SH-SY5Y (cell line): ENCODE results near the gene GMCL2.

Experiments used
- GATA2 ChIP-seq: IDR thresholded peaks from 2 replicates; pipeline ENCODE4 v1.6.1; 2011; ENCODE audit warnings: mild to moderate bottlenecking, low read depth, low read length
- GATA3 ChIP-seq: IDR thresholded peaks from 2 replicates; pipeline ENCODE4 v1.6.1; 2011; ENCODE audit warnings: low read depth, mild to moderate bottlenecking, low read length, moderate library complexity

The GMCL2 gene, protein sequence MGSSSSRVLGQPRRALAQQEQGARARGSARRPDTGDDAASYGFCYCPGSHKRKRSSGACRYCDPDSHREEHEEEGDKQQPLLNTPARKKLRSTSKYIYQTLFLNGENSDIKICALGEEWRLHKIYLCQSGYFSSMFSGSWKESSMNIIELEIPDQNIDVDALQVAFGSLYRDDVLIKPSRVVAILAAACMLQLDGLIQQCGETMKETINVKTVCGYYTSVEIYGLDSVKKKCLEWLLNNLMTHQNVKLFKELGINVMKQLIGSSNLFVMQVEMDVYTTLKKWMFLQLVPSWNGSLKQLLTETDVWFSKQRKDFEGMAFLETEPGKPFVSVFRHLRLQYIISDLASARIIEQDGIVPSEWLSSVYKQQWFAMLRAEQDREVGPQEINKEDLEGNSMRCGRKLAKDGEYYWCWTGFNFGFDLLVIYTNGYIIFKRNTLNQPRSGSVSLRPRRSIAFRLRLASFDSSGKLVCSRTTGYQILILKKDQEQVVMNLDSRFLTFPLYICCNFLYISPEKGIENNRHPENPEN

DNA sequence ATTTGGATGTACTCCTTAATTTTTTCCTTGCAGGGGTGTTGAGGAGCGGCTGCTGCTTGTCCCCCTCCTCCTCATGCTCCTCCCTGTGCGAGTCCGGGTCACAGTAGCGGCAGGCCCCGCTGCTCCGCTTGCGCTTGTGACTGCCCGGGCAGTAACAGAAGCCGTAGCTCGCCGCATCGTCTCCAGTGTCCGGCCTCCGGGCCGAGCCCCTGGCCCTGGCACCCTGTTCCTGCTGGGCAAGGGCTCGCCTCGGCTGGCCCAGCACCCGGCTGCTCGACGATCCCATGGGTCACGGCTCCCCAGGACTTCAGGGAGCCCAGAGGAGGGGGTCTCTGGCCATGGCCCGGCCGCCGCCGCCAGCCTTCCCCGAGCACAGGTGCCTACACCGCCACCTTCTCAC, at the start of gene GMCL2:
Gene GMCL2 (minus strand): TSS at position 358 of the 400 bp plus-strand sequence. CDS start 72 bp downstream, at position 286.
- no peak for TF ChIP-seq GATA2
- TF ChIP-seq GATA3: no peak

DNA sequence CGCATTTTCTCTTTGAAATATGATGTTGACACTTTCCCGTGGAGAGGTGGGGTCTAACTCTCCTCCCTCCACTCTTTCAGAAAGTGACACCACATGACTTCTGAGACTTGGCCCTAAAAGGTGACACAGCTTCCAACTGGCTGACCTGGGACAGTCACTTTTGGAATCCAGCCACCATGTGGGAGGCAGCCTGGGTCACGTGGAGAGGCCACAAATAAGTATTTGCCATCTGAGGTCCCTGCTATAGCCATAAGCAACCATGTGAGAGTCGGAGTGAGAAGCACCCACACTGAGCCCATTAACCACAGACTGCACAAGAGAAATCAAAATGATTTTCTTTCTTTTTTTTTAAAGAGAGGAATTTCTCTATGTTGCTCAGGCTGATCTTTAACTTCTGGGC, 49.5 kb upstream of the GMCL2 start:
- TF ChIP-seq GATA2: no peak
- no peak for TF ChIP-seq GATA3

DNA sequence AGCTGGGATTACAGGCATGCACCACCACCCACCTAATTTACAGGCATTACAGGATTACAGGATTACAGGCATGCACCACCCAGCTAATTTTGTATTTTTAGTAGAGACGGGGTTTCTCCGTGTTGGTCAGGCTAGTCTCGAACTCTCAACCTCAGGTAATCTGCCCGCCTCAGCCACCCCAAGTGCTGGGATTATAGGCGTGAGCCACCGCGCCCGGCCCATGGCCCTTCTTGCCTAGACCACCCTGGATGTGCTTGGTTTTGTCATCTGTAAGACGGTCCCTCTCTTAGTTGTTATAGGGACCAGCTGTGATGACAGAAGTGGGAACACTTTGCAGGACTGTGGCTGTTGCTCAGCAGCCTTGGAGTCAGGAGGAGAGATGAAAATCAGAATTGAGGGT, 49.0 kb upstream of the GMCL2 start:
- TF ChIP-seq GATA2 (no peak), GATA3 (no peak)

DNA sequence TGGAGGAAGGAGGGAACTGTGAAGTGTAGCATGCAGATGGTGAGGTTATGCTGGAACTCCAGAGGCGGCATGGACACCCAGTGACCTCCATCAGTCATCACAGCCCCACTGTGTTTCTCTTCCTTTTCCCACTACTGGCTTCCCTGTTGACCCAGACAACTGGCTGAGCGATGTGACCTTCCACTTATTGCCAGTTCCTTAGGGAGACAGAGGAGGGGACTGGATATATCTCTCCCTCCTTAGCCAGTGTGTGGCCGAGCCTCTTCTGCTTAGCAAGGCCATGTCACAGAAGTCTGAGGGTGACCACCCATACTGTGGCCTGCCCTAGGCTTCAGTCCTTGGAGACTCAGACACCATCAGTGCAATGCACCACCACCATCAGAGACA, 48.4 kb upstream of the GMCL2 start:
- TF ChIP-seq GATA2: no peak
- TF ChIP-seq GATA3: no peak

DNA sequence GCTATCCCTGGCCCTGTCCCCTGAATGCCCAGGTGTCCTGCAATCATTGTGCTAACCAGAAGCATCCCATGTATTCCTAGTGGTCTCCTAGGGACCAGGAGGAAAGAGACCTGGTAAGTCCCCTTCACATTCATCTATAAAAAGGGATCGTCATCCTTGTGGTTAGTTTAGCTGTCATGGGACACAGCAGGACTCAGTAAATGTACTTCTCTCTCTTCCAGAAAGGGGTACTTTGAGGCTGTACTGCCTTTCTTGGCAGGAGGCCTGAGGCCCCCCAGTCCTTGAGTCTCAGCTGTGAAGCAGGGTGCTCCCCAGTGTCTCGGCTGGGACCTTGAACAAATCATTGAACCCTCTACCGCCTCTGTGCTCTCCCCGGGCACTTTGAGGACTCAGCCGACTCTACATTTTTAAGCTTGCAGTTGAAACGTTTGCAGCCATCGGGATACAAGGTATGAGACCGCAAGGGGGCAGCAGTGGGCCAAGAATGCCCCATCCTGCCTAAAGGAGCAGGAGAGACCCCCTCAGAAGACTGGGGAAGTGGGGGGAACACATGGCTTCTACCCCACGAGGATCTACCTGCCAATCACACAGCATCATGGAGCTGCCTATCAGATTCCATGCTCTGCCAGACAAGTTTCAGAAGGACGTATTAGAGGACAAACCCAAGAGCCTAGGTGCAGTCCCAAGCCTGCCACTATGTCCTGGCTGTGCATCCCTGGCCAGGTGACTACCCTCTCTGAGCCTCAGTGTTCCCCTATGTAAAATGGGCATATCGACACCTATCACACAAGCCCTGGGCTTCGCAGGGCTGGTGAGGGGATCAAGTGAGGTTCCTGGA, 47.8 kb upstream of the GMCL2 start:
- TF ChIP-seq GATA3 (no peak), GATA2 (no peak)

DNA sequence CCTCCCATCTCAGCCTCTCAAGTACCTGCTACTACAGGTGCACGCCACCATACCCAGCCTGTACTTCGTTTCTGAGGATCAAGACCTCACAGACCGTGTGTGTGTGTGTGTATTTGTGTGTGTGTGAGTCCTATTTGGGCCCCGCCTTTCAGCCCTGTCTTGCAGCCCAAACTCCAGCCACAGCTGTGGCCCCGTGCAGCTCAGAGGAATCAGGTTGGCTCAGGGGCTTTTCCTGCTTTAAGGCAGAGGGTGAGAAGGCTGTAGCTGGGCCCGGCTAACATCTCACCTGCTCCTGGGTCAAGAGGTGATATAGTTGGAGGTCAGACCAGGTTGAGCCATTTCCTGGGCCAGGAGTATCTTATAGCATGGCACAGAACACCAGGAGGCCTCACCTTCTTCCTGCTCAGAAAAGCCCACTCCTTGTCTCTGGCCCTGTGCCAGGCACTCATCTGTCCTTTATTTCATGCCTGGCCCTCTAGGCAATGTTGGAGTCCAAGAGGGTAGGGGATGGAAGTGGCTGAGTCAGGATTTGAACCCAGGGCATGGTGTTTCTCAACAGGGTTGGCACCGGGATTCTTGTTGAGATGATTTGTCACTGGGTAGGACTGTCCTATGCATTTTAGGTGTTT, 47.1 kb upstream of the GMCL2 start:
- TF ChIP-seq GATA2: no peak
- no peak for TF ChIP-seq GATA3

DNA sequence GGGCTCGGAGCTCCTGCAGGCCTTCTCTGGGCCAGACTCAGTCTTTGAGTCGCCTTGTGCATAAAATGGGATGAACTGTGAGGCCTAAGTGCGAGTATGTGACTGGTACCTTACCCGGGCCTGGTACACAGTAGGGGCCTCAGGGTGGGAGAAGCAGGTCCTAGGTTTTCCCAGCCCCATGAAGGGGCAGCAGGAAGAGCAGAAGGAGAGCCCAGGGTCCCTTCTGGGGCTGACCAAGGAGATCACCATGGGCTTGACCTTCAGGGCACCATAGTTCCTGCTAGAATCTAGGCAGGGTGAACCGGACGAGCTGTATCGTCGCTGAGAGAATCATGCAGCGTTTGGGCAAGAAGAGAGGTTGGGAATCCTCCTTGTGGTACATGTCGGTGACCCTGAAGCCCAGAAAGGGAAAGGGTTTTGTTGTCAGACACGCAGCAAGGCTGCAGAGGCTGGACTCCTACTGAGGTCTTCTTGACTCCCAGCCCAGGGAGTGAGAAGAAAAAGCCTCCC, 45.8 kb upstream of the GMCL2 start:
- TF ChIP-seq GATA3 (no peak), GATA2 (no peak)

DNA sequence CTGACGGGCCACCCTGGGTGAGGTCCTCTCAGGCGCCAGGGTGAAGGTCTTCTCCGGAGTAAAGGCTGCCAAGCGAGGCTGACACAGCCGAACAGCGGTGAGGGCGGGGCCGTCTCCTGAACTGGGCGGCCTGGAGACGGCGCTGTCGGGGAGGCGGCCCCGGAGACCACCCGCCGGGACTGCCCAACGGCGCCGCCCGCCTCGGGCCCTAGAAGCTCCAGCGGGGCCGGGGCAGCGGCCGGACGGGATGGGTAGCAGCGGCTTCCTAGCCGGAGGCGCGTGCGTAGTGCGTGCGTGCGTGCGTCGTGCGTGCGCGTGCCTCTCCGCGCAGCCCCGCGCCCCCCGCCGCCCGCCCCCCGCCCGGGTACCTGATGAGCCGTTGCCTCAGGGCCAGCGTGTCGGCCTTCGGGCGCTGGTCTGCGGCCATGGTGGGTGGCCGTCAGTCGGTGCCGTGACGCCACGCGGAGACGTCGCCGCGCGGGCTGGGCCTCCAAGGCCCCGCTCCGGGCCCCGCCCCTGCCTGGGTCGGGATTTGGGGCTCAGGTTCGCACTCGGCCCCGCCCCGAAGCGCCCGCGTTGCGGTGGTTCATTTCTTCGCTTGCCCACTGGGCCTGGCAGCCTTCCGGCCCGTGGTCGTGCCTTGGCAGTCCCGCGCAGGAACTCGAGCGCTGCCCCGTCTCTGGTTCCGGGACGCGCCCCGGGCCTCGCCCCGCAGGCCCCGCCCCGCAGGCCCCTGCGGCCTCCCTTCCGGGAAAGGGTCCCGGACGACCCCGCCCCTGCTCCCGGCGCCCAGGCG, 45.2 kb upstream of the GMCL2 start, which contains the start of gene PHYKPL:
Gene PHYKPL (minus strand): TSS at position 679 of the 796 bp plus-strand sequence. CDS start 252 bp downstream, at position 427.
- TF ChIP-seq GATA2 (no peak), GATA3 (no peak)

DNA sequence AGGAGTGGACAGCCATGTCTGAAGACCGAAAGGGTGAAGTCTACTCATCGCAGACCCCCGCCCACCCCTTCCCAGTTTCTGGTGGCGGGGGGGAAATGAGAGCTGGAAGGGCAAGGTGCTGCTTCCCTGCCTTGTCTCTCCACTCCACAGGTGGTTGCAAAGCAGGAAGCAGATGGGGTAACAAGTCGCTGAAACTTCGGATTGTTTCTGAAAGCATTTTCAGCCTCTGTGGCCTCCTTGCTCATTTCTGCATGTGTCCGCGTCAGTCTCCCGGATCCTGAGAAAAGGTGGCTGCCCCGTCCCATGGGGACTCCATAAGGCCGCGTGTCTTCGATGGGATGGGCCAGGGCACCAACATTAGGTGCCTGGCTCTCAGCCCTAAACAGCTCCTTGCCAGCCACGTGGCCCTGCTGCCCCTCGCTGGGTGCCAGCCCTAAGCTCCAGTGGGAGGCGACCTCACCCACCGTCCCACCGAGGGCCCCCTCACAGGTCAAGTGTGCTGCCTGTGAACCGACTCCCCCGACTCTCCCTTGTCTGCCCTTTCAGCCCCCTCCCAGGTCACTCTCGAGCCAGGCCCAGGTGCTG, 44.5 kb upstream of the GMCL2 start:
- TF ChIP-seq GATA3 (no peak), GATA2 (no peak)

DNA sequence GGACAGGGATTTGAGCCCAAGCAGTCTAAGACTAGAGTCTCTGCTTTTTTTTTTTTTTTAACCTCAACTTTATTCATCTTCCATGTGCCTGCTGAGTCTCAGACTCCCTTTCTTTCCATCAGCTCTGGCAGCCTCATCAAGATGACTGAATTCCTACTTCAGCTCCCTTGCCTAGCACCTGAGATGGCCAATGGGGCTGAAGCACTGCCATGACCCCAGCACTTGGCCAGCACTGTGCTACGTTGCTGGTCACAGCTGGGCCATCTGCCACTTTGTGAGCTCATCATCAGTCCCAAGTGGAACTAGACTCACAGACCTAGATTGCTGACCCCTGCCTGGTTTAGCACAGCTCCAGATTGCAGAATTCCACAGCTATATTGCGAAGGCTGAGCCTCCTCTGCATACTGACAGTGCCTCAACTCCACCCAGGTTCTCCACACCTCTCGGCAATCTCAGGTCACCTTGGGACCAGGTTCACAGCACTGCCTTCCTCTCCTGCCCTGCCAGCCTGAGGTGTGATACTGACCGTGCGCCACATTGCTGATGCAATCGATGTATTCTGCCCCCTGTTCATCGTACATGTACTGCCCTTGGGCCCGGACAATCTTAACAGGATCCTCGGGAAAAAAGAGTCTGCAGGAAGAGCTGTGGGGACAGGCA, 43.8 kb upstream of the GMCL2 start:
- TF ChIP-seq GATA3 (no peak), GATA2 (no peak)

DNA sequence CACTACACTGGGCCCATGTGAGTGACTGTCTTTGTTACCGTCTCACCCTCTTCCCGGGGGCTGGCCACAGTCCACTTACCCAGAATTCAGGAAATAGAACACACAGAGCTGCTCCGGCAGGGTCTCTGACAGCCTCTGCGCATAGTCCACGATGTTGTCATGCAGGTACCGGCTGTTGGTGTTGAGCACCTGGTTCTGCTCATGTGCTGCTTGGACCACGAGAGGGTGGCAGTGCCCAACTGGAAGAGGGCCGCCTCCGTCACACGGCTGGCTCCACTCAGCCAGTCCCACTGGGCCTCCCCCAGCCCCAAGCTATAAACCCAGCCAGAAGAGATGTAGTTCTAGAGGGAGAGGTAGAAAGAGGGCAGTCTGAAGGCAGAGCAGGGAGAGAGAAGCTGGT, 42.7 kb upstream of the GMCL2 start:
- TF ChIP-seq GATA3 (no peak), GATA2 (no peak)

DNA sequence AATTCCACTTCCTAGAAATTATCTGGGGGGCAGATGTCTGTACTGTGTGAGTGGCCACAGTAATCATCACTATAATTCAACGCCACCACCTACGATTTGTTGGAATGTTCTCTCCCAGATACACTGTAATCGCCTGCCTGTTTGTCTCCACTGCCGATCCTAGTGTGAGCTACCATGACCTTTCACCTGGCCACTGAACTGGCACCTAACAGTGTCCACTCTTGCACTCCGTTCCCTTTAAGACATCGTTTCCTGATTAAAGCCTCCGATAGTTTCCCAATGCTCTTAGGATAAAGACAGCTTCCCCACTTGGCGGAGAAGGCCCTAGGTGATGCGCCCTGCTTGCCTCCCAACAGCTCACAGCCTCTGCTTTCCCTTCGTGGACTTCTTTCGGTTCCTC, 41.4 kb upstream of the GMCL2 start:
- TF ChIP-seq GATA3: no peak
- TF ChIP-seq GATA2: no peak
